Stimulated activated CD8-positive, alpha-beta memory T cell treated with anti-CD3 and anti-CD28 coated beads, Interleukin-7, amount 100 ng/mL, for 48 hours (primary cell): ENCODE data around the gene ADAM10.

Experiments used
- DNase-seq, 2 donors: peaks; one replicate each; pipeline ENCODE4 v3.0.0-alpha.2; 2020; ENCODE audit warnings: low read depth in 1 of 2; ENCODE audit errors: extremely low read depth in 1 of 2

Gene ADAM10

DNA sequence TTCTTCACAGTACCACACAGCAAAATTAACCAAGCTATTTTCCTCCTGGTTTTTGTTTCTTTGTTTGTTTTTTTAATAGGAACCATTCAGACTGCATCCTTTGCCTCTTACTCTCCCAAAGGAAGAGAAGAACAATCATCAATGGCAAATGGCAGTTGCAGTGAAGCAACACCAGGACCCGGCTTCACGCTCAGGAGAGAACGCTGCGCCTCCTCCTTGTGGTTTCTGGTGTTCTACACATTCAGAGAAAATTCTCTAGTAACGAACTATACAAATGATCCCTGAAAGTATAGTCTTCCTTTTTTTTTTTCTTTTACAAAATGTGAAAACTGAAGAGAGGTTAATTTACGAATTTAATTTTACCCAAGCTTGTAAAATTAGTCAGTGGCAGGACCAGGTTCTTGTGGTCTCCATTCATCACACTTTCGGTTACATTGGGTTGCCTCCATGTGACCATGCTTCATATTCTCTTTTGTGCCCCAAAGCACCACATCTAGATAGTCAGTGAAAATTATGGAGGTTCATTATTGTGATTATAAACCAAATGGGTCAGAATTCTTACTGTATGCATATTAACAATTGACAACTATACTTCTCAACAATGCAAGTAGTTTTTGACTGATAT, 11.0 kb upstream of the ADAM10 start:
- no peak for DNase-seq

- DNase-seq = no peak
Observed at GRCh38 chr15:58758141-58758540, 8.6 kb upstream of the ADAM10 start.

- DNase-seq = no peak
Observed at GRCh38 chr15:58755956-58756355, 6.4 kb upstream of the ADAM10 start.

- no peak for DNase-seq
Observed at GRCh38 chr15:58755350-58755749, 5.8 kb upstream of the ADAM10 start.

DNA sequence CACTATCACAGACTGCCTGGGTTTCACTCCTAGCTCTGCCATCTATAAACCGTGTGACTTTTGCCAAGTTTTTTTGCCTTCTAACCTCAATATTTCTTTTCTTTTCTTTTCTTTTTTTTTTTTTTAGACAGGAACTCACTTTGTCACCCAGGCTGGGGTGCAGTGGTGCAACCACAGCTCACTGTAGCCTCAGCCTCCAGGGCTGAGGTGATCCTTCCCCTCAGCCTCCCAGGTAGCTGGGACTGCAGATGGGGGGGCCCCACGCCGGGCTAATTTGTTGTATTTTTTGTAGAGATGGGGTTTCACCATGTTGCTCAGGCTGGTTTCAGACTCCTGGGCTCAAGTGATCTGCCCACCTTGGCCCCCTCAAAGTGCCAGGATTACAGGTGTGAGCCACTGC, 3.2 kb upstream of the ADAM10 start:
- no peak for DNase-seq

DNA sequence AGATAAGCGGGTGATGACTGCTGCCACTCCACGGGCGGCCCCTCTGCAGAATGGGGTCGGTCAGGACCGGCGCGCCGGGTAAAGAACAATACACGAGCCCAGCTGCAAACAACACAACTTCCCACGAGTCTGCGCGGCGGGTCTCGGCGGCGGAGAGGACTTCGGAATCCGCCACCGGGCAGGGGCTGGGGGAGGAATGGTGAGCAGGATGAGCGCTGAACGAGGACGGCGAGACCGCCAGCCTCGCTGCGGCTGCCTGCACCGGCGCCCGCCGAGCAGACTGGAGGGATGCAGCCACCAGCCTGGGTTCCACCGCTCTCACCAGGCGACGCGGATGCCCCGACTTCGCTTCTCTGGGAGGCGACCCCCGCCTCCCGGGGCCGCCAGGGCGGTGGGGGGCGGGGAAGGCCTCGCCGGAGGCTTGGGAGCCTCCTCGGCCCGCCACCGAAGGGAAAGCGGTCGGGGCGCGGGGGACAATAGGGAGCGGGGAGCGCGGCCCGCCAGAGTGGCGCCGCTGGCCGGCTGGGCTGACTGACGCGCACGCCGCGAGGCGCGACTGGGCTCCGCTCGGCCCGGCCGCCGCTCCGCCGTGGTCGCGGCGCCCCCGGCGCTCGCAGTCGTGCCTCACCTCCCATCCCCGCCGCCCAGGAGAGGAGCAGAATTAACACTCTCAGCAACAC, 515 bp downstream of the ADAM10 start:
- DNase-seq = no peak

- DNase-seq = no peak
Observed at GRCh38 chr15:58748040-58748851, 1.3 kb downstream of the ADAM10 start.

DNA sequence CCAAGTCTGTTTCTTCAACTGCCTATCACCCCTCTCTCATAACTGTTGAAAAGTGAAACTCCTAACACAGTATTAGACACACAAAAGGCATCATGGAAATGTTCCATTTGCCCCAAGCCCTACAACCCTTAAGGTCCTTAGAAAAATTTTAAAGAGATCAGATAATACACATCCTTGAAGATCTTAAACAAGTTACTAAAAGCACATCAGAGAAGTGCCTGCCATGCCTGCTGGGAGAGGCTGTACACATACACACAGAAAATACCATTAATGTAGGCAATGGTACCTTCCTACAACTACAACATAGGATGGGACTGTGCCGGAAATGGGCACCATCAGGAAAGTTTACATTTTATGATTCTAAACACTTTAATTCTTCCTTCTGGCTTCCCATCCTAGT, 3.3 kb downstream of the ADAM10 start:
- DNase-seq = no peak

DNA sequence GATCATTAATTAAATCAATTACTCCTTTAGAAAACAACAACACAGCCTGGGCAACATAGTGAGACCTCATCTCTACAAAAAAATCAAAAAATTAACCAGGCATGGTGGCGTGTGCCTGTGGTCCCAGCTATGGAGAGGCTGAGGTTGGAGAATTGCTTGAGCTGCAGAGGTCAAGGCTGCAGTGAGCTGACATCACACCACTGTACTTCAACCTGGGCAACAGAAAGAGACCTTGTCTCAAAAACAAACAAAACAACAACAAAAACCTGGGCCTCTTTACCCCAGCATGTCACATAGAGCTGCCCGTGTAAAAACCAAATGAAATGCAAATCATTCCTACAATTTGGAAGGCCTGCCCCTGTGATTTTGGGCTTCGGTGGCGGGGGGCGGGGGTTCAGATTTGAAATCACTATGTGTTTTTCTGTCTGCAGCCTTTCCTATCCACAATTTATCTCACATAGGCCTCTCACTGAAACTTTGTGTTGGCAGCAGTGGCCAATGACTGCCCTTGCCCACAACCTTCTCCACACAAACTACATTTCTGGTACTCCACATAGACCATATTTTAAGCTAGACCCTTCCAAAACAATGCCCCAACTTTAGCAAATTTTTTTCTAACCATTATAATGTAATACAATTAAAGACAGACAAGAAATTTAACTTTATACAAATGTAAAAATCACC, 6.5 kb downstream of the ADAM10 start:
- no peak for DNase-seq

GRCh38 chr15:58742022-58742813, 7.3 kb downstream of the ADAM10 start:
- DNase-seq = no peak

DNA sequence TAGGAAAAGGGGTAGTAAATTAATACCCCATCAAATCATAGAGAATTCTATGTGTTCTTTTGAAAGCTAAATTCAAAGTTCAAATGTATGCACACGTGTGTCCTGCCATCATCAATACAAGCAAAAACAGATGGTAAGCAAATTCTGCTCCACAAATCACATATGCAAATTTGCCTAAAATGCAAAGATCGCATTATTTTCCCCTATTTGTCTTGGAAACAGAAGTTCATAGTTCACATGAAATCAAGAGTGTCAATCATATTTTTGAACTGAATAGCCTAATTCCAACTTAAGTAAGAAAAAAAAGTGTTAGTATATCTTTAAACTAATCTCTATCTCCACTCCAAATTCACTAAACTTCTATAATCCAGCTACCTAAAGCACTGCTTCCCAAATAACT, 8.5 kb downstream of the ADAM10 start:
- DNase-seq = no peak

GRCh38 chr15:58740436-58740835, 9.1 kb downstream of the ADAM10 start:
- no peak for DNase-seq

DNA sequence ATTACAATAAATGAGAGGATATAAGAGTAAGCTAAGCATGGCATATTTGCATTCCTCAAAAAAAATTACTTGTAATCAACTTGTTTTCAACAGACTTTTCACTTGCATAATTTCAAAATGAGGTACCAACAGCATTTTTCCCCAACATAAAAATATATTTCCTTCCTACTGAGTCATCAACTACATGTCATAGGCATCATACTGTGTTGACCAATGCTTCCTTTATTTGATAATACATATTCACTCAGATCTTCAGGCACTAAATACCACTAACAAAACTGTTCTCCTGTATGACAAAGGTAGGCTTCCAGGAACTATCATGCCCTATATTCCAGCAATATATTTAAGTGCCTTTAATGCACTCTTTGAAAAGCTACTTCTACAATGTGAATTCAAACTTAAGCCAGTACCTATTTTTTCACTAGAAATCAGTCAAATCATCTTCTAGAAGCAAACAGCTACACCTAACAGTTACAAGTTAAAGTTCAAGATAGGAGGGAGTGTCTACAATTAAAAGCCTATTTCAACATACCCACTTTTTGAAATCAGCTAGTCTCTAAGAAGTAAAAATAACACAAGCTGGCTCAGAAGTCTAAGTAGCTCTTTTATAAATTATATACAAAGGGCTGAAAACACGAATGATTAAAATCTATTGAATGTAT, 11.3 kb downstream of the ADAM10 start:
- DNase-seq = no peak

DNA sequence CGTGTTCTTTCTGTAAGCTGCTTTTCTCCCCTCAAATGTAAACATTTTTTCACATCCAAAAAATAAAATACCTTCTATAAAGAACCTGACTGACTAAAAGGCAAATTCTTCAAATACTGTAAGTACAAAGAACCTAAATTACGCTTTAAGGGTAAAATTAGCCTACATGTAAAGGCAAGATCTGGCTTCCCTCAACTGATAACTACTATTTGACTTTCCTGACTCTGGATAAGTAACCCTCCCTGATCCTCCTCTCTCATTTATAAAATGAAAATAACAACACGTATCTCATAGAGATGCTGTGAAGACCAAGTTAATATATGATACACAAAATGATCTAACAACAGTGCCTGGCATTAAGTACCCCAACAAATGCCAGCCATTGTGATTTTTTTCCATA, 12.2 kb downstream of the ADAM10 start:
- no peak for DNase-seq

DNA sequence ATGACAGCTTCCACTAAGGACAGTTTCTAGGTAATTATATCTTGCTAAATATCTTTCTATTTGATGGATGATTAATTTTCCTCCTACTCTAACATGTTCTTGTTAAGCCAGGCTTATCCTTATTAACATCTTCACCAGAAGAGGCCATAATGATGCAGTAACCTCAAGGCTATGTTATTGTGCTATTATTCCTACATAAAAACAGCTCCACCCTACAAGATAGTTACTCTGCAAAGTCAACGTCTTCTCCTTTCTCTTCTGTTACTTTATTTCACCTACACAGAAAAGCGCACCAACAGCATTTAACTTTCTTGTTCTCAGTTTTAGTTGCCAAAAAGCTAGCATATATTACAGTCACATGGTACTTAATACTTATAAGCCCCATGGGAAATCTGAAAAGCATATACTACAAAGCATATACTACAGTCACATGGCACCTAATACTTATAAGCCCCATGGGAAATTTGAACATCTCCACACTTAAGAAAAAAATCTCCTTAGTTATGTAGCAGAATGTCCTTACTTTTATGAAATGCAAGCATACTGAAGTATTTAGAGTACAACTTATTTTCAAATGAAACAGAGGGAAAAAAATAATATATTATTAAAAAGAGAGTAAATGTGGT, 13.4 kb downstream of the ADAM10 start:
- no peak for DNase-seq

DNA sequence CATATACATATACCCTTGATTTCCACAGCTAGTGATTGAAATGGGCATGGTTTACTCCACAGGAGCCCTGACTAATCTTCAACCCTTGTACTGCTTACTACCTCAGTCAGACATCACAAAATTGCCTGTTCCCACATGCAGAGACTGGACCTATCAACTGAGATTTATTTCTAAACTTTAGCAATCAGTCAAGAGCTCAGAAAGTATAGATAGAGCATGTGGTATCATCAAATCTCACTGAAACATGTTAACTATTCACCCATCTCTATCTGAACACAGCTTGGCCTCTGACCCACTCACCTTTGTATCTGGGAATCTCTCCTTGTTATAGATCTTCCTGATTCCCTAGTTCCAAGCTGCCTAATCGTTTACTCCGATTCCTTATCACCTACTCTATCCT, 14.6 kb downstream of the ADAM10 start:
- DNase-seq = no peak

GRCh38 chr15:58732625-58733363, 16.7 kb downstream of the ADAM10 start:
- no peak for DNase-seq

DNA sequence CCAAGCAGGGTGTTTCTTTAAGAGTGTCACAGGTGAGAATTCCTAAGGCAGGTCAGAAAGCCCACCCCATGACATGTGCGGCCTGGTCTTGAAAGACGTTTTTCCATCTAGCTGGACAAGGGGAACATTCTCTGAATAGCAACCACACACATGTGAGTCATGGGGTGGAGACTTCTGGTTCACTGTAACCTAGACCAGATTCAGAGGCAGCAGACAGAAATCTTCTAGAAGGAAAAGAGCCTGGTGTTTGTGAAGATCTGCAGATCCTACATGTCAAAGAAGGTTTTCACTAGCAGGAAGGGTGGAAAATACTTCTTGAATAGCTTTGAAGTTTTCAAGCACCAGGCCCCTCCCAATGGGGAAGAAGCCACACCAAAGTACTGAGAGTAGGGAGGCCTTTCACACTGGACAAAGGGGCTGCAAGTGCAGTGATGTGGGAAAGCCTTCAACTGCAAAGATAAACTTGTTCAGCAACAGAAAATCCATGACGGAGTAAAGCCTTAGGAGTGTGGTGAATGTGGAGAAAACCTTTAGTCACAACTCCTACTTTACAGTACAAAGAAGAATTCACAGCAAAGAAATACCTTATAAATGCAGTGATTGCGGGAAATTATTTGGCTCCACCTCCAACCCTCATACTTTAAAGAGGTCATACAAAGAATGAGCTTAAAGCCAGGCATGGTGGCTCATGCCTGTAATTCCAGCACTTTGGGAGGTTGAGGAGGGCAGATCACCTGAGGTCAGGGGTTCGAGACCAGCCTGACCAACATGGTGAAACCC, 17.6 kb downstream of the ADAM10 start:
- no peak for DNase-seq
